GM21526 (cell line): ENCODE measurements around the gene FAM161B.

Experiments
- ATAC-seq: cut with Tn5 transposase; IDR thresholded peaks from one replicate; pipeline ENCODE4 v1.9.1; 2021; ENCODE audit warnings: moderate library complexity; ENCODE audit not compliant: unreplicated experiment, low FRiP score

FAM161B gene

DNA sequence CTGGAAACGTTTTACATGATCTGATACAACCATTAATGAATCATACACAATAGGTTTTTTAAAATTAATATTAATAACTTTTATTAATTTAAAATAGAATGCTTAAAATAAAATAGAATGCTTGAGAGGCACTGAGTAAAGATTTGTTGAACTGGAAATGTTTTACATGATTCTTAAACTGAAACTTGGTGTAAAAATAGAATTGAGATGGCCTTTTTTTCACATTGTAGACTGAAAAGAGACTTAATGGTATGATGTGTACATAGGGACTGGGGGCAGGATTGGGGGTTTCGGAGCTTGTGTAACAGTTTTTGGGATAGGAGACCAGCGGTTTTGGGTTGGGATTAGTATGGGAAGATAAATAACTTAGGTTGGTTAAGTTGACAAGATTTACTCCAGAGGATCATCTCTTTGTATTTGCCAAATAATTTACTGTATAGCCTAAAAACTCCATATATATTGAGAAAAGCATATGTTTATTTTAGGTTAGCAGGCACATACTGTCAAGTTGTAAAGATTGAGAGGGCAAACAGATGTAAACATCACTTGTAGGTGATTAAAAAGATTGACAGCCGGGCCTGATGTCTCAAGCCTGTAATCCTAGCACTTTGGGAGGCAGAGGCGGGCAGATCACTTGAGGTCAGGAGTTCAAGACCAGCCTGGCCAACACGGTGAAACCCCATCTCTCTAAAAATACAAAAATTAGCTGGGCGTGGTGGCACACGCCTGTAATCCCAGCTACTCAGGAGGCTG lies 65.3 kb downstream of the FAM161B start:
- no peak for ATAC-seq
